PFSK-1 (cell line): ENCODE results near the gene FBXL5.

Source experiments
- FOXP2 ChIP-seq: optimal IDR thresholded peaks from 2 replicates; pipeline ENCODE3; 2011; ENCODE audit warnings: borderline replicate concordance, control low read depth, inconsistent platforms; ENCODE audit not compliant: insufficient read depth; ENCODE audit errors: extremely low read length, extremely low read depth
- POLR2AphosphoS5 ChIP-seq: IDR thresholded peaks from 2 replicates; pipeline ENCODE4 v1.6.1; 2012; ENCODE audit warnings: low read depth, mild to moderate bottlenecking, control low read depth, low read length, moderate library complexity
- SIN3A ChIP-seq: IDR thresholded peaks from 2 replicates; pipeline ENCODE4 v1.6.1; 2012; ENCODE audit warnings: mild to moderate bottlenecking, low read length, moderate library complexity, borderline replicate concordance; ENCODE audit not compliant: insufficient read depth
- TAF1 ChIP-seq: IDR thresholded peaks from 2 replicates; pipeline ENCODE4 v1.6.1; 2012; ENCODE audit warnings: low read length, control low read depth, borderline replicate concordance; ENCODE audit not compliant: insufficient read depth
- TF ChIP-seq, protein P1 (sequence below), 2 experiments: IDR thresholded peaks; 2 replicates each; pipeline versions ENCODE4 v1.6.1 to v1.8.0; 2011 to 2012; ENCODE audit warnings: low read depth in 2 of 2, low read length in 2 of 2, control low read depth in 1 of 2, inconsistent platforms in 1 of 2, mild to moderate bottlenecking in 1 of 2, moderate library complexity in 1 of 2; ENCODE audit not compliant: insufficient read depth in 1 of 2

FBXL5 gene

DNA sequence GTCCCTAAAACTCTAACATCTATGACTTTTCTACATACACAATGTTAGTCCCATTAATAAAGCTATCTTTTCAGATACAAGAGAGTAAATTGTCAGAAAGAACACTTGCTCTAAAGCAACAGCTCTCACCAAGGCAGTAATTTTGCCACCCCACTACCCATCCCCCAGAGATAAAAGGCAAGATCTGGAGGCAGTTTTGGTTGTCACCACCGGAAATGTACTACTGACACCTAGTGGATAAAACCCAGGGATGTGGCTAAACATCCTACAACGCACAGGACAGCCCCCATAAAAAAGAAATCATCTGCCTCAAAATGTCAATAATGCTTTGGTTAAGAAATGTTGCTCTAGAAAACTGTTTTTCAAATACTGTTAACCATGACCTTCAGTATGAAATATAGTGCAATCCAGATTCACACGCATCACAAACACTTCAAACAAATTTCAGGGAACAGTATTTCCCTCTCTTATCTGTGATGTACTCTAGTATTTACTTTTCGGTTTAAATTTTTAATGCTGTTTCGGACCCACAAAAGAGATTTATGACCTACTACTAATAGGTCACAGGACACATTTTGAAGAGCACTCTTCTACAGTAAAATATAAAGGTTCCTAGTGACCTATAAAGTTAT, 5.1 kb downstream of the FBXL5 start:
- TF ChIP-seq FOXP2 (no peak), SIN3A (no peak), POLR2AphosphoS5 (no peak), TAF1 (no peak)
- TF ChIP-seq, protein P1, sequence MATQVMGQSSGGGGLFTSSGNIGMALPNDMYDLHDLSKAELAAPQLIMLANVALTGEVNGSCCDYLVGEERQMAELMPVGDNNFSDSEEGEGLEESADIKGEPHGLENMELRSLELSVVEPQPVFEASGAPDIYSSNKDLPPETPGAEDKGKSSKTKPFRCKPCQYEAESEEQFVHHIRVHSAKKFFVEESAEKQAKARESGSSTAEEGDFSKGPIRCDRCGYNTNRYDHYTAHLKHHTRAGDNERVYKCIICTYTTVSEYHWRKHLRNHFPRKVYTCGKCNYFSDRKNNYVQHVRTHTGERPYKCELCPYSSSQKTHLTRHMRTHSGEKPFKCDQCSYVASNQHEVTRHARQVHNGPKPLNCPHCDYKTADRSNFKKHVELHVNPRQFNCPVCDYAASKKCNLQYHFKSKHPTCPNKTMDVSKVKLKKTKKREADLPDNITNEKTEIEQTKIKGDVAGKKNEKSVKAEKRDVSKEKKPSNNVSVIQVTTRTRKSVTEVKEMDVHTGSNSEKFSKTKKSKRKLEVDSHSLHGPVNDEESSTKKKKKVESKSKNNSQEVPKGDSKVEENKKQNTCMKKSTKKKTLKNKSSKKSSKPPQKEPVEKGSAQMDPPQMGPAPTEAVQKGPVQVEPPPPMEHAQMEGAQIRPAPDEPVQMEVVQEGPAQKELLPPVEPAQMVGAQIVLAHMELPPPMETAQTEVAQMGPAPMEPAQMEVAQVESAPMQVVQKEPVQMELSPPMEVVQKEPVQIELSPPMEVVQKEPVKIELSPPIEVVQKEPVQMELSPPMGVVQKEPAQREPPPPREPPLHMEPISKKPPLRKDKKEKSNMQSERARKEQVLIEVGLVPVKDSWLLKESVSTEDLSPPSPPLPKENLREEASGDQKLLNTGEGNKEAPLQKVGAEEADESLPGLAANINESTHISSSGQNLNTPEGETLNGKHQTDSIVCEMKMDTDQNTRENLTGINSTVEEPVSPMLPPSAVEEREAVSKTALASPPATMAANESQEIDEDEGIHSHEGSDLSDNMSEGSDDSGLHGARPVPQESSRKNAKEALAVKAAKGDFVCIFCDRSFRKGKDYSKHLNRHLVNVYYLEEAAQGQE (IDR thresholded peaks at IDR 0.05; ENCODE audit: insufficient read depth in 1 of 2, low read depth in 2 of 2, low read length in 2 of 2) = no peak

DNA sequence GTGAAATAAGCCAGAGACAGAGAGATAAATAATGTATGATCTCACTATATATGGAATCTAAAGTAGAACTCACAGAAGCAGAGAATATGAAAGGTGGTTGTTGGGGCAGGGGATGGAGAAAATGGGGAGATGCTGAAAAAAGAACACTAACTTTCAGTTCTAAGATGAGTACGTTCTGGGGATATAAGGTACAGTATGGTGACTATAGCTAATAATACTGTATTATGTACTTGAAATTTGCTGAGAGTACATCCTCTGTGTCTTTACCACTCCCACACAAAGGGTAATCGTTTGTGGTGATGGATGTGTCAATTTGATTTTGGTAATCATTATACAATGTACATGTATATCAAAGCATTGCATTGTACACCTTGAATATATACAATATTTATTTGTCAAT, 6.6 kb downstream of the FBXL5 start:
- TF ChIP-seq, protein P1 (IDR thresholded peaks at IDR 0.05; ENCODE audit: insufficient read depth in 1 of 2, low read depth in 2 of 2, low read length in 2 of 2) = no peak
- TF ChIP-seq SIN3A (no peak), POLR2AphosphoS5 (no peak), FOXP2 (no peak), TAF1 (no peak)

DNA sequence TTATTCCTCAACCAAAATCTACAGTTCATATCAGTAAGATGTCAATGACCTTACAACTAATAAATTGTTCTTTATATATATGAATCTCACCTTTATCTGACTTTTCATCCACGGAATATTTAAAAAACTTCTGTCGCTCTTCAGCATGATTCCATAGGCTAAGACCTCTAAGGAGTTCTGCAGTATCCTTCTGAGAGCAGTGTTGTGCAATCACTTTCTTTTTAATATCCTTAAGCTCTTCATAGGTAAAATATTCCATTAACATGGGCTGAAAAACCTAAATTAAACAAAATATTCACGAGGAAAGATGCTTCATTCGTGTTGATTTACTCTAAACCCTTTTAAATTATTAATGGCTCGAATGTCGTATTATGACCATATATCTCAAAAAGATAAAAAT, 16.7 kb downstream of the FBXL5 start:
- TF ChIP-seq FOXP2 (no peak), TAF1 (no peak), SIN3A (no peak), POLR2AphosphoS5 (no peak)

DNA sequence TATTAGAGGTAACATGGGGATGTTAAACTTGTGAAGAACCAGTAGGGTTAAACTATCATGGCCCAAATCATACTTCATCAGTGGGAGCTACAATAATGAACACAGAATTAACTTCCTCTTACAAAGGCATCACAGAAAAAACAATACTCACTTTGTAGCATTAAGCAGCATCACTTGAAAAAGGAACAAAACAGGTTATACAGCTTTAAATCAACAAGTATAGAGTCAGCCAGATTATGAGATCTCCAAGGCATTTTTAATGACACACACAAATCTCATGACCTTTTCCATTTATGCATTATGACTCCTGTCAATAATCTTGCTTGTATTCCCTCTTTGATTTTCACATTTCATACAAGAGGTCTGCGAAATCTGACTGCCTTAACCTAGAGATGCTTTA, 18.3 kb downstream of the FBXL5 start:
- TF ChIP-seq SIN3A (no peak), FOXP2 (no peak)

DNA sequence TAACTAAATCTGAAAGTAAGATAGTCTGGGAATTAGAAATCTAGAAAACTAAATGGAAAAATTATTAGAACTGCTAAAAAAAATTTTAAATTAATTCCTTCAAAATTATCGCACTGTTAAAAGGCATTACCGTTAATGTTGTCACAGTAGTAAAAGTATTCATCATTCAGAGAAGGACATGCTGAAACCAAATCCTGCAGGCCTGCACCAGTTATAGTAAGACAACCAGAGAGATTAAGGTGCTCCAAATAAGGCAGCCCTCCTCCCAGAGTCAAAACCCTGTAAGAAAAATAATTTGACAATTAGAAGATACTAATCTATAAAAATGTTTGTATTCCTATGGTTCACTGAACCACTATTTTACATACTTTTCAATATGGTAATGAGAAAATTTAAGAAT, 43.0 kb downstream of the FBXL5 start:
- TF ChIP-seq SIN3A = no peak
- TF ChIP-seq POLR2AphosphoS5 = no peak
- TF ChIP-seq TAF1 = no peak
- TF ChIP-seq FOXP2 = no peak
- TF ChIP-seq, protein P1 (IDR thresholded peaks at IDR 0.05; ENCODE audit: insufficient read depth in 1 of 2, low read depth in 2 of 2, low read length in 2 of 2) = no peak

DNA sequence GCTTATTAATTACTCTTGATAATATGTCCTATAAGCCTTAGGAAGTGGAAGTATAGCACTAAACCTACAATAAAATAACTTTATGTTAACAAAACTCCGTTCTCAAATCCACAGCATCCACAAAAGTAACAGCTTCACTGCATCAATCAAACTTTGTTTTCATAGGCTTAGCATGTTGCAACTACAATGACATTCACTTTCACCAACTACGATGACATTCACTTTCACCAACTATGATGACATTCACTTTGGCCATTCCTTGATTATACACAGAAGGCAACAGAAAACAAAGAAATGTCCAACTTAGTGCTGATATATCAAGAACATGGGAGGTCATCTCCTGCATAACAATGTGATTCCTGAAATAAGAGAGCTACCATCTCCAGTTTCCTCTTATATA, 44.3 kb downstream of the FBXL5 start:
- TF ChIP-seq, protein P1 (IDR thresholded peaks at IDR 0.05; ENCODE audit: insufficient read depth in 1 of 2, low read depth in 2 of 2, low read length in 2 of 2) = no peak
- TF ChIP-seq POLR2AphosphoS5 (no peak), FOXP2 (no peak), TAF1 (no peak), SIN3A (no peak)
